Natural killer cell (primary cell): ENCODE measurements around the gene ARFRP1. TPM values are rescaled to one million over a fixed set of nuclear protein-coding genes. Genes with fewer than 3 reads are reported as not detected.

Experiments
- ATAC-seq, 3 donors: fragments of 150-1000 bp in 2 of 3; fragments of 200-7000 bp in 1 of 3; cut with Tn5 transposase; 1 replicate in 1 of 3; 2 replicates in 2 of 3; pipeline ENCODE4 v1.10.0; 2021; ENCODE audit warnings: mild to moderate bottlenecking in 2 of 3, moderate library complexity in 2 of 3
- DNase-seq, 2 donors: peaks; one replicate each; pipeline versions ENCODE4 v3.0.0 to v3.0.0-alpha.2; 2013 to 2021; ENCODE audit warnings: mixed read lengths in 1 of 2
- H3K27ac ChIP-seq: one replicate; pipeline ENCODE4 v1.5.1; 2013; ENCODE audit warnings: mild to moderate bottlenecking, low read length
- H3K27me3 ChIP-seq: one replicate; pipeline ENCODE4 v1.6.1; 2013; ENCODE audit warnings: low read length; ENCODE audit not compliant: control insufficient read depth, insufficient read depth
- H3K36me3 ChIP-seq: one replicate; pipeline ENCODE4 v1.6.1; 2013; ENCODE audit warnings: low read length; ENCODE audit not compliant: control insufficient read depth, insufficient read depth
- H3K4me1 ChIP-seq: one replicate; pipeline ENCODE4 v1.6.1; 2013; ENCODE audit warnings: low read length; ENCODE audit not compliant: control insufficient read depth, insufficient read depth
- H3K4me3 ChIP-seq: one replicate; pipeline ENCODE4 v1.5.1; 2013; ENCODE audit warnings: low read length
- H3K9me3 ChIP-seq: one replicate; pipeline ENCODE4 v1.6.1; 2013; ENCODE audit warnings: low read length; ENCODE audit not compliant: control insufficient read depth, insufficient read depth
- H3K27ac Mint-ChIP-seq, 2 donors: one replicate each; pipeline ENCODE4 v1.8.0; 2022; ENCODE audit warnings: mild to moderate bottlenecking in 2 of 2, mixed read lengths in 2 of 2, moderate library complexity in 1 of 2
- H3K27me3 Mint-ChIP-seq, 2 donors: one replicate each; pipeline ENCODE4 v1.8.0; 2022; ENCODE audit warnings: low read depth in 2 of 2, mixed read lengths in 2 of 2
- H3K36me3 Mint-ChIP-seq: one replicate; pipeline ENCODE4 v1.8.0; 2022; ENCODE audit warnings: mixed read lengths
- H3K4me1 Mint-ChIP-seq, 2 donors: one replicate each; pipeline ENCODE4 v1.8.0; 2022; ENCODE audit warnings: mixed read lengths in 2 of 2
- H3K4me3 Mint-ChIP-seq: one replicate; pipeline ENCODE4 v1.8.0; 2022; ENCODE audit warnings: mild to moderate bottlenecking, moderate library complexity, mixed read lengths
- H3K9me3 Mint-ChIP-seq, 2 donors: one replicate each; pipeline ENCODE4 v1.8.0; 2022; ENCODE audit warnings: mixed read lengths in 2 of 2
- CTCF ChIP-seq: fragments of 200-600 bp; IDR thresholded peaks from one replicate; pipeline ENCODE4 v1.8.0; 2022; ENCODE audit warnings: antibody characterized with exemption
- WGBS: methylation state at CpG from one replicate; pipeline ENCODE4 v1.1.7; 2013; ENCODE audit warnings: missing lambda C conversion rate; ENCODE audit not compliant: insufficient coverage; 5-methylcytosine and 5-hydroxymethylcytosine counted together
- intact Hi-C: fragments of 100-400 bp; cut with micrococcal nuclease; formaldehyde crosslinking; loops from one replicate; pipeline ENCODE4 v1.14.2; 2022
- total RNA-seq, 4 donors: library from RNA; stranded (reverse); fragments of 120-200 nt in 1 of 4; gene quantifications; one replicate each; pipeline versions ENCODE4 v1.2.3 to v1.2.4, GENCODE V29; 2013 to 2022

The ARFRP1 gene
- total RNA-seq, 3 donors from 2014 or later (not counting 1 experiment from before 2014, with no cell fraction given), result 43.9 to 55.8 (median 50.6) TPM

DNA sequence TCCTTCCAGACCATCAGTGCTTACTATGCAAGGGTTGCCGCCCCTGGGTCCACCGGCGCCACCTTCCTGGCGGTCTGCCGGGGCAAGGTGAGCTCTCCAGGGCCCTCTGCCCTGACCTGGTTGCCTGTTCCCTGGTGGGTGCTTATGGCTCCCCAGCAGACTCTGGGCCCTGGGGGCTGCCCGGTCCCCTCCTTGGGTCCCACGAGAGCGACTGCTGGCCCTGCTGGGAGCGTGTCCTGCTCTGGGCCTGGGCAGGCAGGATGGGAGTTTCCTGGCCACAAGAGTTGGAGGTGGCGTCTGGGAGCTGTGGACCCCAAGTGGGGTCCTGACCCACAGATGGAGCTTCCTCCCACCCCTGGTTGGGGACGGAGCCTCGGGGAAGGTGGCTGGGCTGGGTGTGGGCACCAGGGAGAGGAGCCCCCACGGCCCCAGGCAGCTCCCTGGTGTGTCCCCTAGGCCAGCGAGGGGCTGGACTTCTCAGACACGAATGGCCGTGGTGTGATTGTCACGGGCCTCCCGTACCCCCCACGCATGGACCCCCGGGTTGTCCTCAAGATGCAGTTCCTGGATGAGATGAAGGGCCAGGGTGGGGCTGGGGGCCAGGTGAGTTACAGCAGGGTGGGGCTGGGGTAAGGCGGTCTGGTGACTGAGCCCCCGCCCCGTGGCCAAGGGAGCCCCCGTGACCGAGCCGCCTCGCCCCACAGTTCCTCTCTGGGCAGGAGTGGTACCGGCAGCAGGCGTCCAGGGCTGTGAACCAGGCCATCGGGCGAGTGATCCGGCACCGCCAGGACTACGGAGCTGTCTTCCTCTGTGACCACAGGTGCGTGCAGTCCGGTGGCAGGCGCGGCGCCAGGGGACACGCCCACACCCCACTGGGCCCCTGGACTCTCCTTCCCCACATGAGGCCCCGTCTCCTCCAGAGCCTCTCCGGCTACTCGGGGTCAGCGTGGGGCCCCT is 18.5 kb downstream of the ARFRP1 start:
- DNase-seq, result no peak
- no peak overlapping the region for H3K27ac ChIP-seq
- H3K9me3 ChIP-seq, result no peaks in the 10 kb centered on the region
- Mint-ChIP-seq H3K4me3 (no peak overlapping the region), H3K4me1 (peaks cover 0 to 14% of the 10 kb centered on the region in 2 donors), H3K36me3 (no peaks in the 10 kb centered on the region), H3K9me3 (no peaks in the 10 kb centered on the region), H3K27me3 (no peaks in the 10 kb centered on the region), H3K27ac (no peak overlapping the region)
- peaks cover 31% of the 10 kb centered on the region for H3K4me1 ChIP-seq
- ATAC-seq, result no peak
- H3K27me3 ChIP-seq, result no peaks in the 10 kb centered on the region
- 96% methylated on average over 44 of the region's 44 CpGs for WGBS
- H3K4me3 ChIP-seq, result no peak overlapping the region
- no peak for TF ChIP-seq CTCF
- H3K36me3 ChIP-seq, result no peaks in the 10 kb centered on the region
- intact Hi-C loops, result no loop called here

DNA sequence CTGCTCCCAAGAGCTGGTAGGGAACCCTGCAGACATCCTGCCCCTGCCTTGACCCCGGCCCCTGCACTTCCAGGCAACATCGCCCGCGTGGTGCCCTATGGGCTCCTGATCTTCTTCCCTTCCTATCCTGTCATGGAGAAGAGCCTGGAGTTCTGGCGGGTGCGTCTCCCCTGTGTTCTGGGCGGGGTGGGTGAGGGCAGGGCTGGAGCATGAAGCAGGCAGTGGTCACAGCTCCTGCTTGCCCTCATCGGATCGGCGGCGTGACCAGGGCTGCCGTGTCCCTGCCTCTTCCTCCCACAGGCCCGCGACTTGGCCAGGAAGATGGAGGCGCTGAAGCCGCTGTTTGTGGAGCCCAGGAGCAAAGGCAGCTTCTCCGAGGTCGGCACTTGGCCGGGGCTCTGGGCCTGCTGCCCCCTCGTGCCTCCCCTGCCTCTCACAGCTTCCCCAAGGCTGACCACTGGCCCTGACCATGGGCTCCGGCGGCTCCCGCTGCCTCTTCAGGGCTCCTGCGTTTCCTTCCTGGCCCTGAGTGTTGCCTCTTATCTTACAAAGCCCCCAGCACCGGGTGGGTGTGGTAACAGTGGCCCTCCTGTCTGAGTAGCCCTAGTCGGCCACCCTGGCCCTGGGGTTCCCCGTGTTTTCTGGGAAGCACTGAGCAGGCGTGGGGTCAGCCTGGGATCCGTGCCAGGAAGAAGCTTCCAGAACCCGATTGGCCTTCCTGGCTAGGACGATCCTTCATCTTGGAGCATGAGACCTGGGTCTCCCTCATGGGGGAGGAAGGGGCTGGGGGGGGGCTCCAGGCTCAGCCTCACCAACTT is 19.3 kb downstream of the ARFRP1 start:
- DNase-seq (no peak), ATAC-seq (no peak)
- H3K4me3 ChIP-seq, result no peak overlapping the region
- H3K27ac ChIP-seq, result no peak overlapping the region
- H3K27me3 ChIP-seq, result no peaks in the 10 kb centered on the region
- intact Hi-C loops, result no loop called here
- H3K4me1 ChIP-seq, result peaks cover 24% of the 10 kb centered on the region
- TF ChIP-seq CTCF, result no peak
- H3K27me3 Mint-ChIP-seq, result no peaks in the 10 kb centered on the region
- H3K4me1 Mint-ChIP-seq, result peaks cover 0 to 5% of the 10 kb centered on the region in 2 donors
- no peaks in the 10 kb centered on the region for H3K36me3 ChIP-seq
- H3K36me3 Mint-ChIP-seq, result no peaks in the 10 kb centered on the region
- 92% methylated on average over 31 of the region's 31 CpGs for WGBS
- no peak overlapping the region for H3K4me3 Mint-ChIP-seq
- no peak overlapping the region for H3K27ac Mint-ChIP-seq
- no peaks in the 10 kb centered on the region for H3K9me3 ChIP-seq
- no peaks in the 10 kb centered on the region for H3K9me3 Mint-ChIP-seq

DNA sequence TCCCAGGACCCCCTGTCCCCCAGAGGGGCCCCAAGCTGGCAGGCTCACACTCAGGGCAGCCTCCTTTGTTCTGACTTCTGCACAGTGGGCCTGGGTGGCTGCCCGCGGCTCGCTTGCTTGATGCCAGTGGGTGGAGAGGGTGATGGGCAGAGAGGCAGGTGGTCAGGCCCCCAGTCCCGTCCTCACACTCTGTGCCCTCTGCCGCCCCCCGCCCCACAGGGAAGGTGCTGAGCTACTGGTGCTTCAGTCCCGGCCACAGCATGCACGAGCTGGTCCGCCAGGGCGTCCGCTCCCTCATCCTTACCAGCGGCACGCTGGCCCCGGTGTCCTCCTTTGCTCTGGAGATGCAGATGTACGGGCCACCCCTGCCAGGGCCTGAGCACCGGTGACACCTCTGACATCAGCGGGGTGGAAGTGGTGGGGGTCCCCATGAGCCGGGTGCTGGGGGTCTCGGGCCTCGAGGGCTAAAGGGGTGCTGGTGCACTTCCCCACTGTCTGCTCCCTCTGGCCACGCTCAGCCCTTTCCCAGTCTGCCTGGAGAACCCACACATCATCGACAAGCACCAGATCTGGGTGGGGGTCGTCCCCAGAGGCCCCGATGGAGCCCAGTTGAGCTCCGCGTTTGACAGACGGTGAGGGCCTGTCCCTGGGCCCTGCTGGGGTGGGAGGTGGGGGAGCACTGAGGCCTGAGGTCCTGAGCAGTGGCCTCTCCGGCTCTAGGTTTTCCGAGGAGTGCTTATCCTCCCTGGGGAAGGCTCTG is 20.2 kb downstream of the ARFRP1 start:
- DNase-seq, result no peak

More for the DNA sequence above, 20.2 kb downstream of the ARFRP1 start:
- no peak overlapping the region for H3K4me3 ChIP-seq
- H3K27ac Mint-ChIP-seq, result no peak overlapping the region
- ATAC-seq, result no peak
- no peak for TF ChIP-seq CTCF
- H3K27me3 Mint-ChIP-seq, result no peaks in the 10 kb centered on the region
- intact Hi-C loops, result no loop called here
- H3K36me3 Mint-ChIP-seq, result no peaks in the 10 kb centered on the region
- H3K9me3 ChIP-seq, result no peaks in the 10 kb centered on the region
- H3K4me1 ChIP-seq, result peaks cover 24% of the 10 kb centered on the region
- no peaks in the 10 kb centered on the region for H3K9me3 Mint-ChIP-seq
- peaks cover 0 to 5% of the 10 kb centered on the region in 2 donors for H3K4me1 Mint-ChIP-seq
- H3K27ac ChIP-seq, result no peak overlapping the region
- WGBS, result 95% methylated on average over 29 of the region's 29 CpGs
- H3K27me3 ChIP-seq, result no peaks in the 10 kb centered on the region
- no peak overlapping the region for H3K4me3 Mint-ChIP-seq
- H3K36me3 ChIP-seq, result no peaks in the 10 kb centered on the region
